Measurements from ENCODE around the gene CCR5AS.

Gene CCR5AS

GRCh38 chr3:46350262-46350565 is 56.7 kb downstream of the CCR5AS start:
- intact Hi-C loops (cut with micrococcal nuclease), result no loop called here
- peaks cover 74% of the 10 kb centered on the region for H3K4me1 ChIP-seq (ENCODE audit: insufficient read depth, low read length)
- H3K4me3 ChIP-seq (ENCODE audit: low read length in 2 of 2), result no peak overlapping the region
- peak overlapping the region; percentile 1 for H3K27ac ChIP-seq (ENCODE audit: low read depth, low read length)
- Mint-ChIP-seq H3K27me3 (no peaks in the 10 kb centered on the region), H3K36me3 (peaks cover 0 to 11% of the 10 kb centered on the region in 2 donors), H3K9me3 (peaks cover 0 to 15% (median under 1%) of the 10 kb centered on the region in 8 donors), H3K4me1 (peaks cover 52 to 84% (median 73%) of the 10 kb centered on the region in 4 donors), H3K27ac (peak overlapping the region; percentile 65 to 91 (median 88)), H3K4me3 (peak overlapping the region; percentile 53 to 82 (median 71))
- H3K9me3 ChIP-seq (ENCODE audit: control insufficient read depth in 1 of 2, low read length in 2 of 2), result no peaks in the 10 kb centered on the region
- CTCF ChIA-PET (ENCODE audit: partially characterized antibody), result interaction anchor here (1.3 to 9.4 kb wide), 4 partner anchors 10 to 70 kb away, joined by 3 to 91 read pairs (median 6); partner anchors contain the start of gene CCR5
- POLR2A ChIA-PET (ENCODE audit: partially characterized antibody), result interaction anchor here (0.8 to 9.7 kb wide), 8 partner anchors 9 to 74 kb away, joined by 3 to 109 read pairs (median 3); partner anchors contain the start of gene CCR5
- DNase-seq, result no peak
- no peaks in the 10 kb centered on the region for H3K27me3 ChIP-seq (ENCODE audit: insufficient read depth, low read length)
- no peaks in the 10 kb centered on the region for H3K36me3 ChIP-seq (ENCODE audit: insufficient read depth, low read length)

- CTCF ChIA-PET (ENCODE audit: partially characterized antibody), result interaction anchor here (0.8 to 9.4 kb wide), 6 partner anchors 10 to 73 kb away, joined by 3 to 91 read pairs (median 4); partner anchors contain the start of gene CCR5
- H3K27ac ChIP-seq (ENCODE audit: low read depth, low read length), result peak overlapping the region; percentile 10
- H3K36me3 ChIP-seq (ENCODE audit: insufficient read depth, low read length), result no peaks in the 10 kb centered on the region
- POLR2A ChIA-PET (ENCODE audit: partially characterized antibody), result interaction anchor here (0.8 to 9.7 kb wide), 7 partner anchors 10 to 73 kb away, joined by 3 to 109 read pairs (median 3); partner anchors contain the start of gene CCR5
- H3K9me3 ChIP-seq (ENCODE audit: control insufficient read depth in 1 of 2, low read length in 2 of 2), result no peaks in the 10 kb centered on the region
- Mint-ChIP-seq H3K4me3 (peak overlapping the region; percentile 53 to 82 (median 71)), H3K9me3 (peaks cover 0 to 15% (median under 1%) of the 10 kb centered on the region in 8 donors), H3K27me3 (no peaks in the 10 kb centered on the region), H3K27ac (peak overlapping the region; percentile 65 to 91 (median 88)), H3K4me1 (peaks cover 49 to 78% (median 69%) of the 10 kb centered on the region in 4 donors), H3K36me3 (peaks cover 0 to 7% of the 10 kb centered on the region in 2 donors)
- H3K27me3 ChIP-seq (ENCODE audit: insufficient read depth, low read length), result no peaks in the 10 kb centered on the region
- H3K4me3 ChIP-seq (ENCODE audit: low read length in 2 of 2), result no peak overlapping the region
- intact Hi-C loops (cut with micrococcal nuclease), result loop anchor here (1.0 to 2.0 kb wide), 2 partner anchors 10 to 19 kb away; no protein-coding TSS in a partner anchor
- DNase-seq, result peak; percentile 37 to 57 (median 54)
- H3K4me1 ChIP-seq (ENCODE audit: insufficient read depth, low read length), result peaks cover 70% of the 10 kb centered on the region
Observed at GRCh38 chr3:46349484-46350261, 57.2 kb downstream of the CCR5AS start.

GRCh38 chr3:46348823-46349482 is 57.9 kb downstream of the CCR5AS start:
- Mint-ChIP-seq H3K9me3 (peaks cover 0 to 15% (median under 1%) of the 10 kb centered on the region in 8 donors), H3K27me3 (no peaks in the 10 kb centered on the region), H3K4me1 (peaks cover 47 to 71% (median 64%) of the 10 kb centered on the region in 4 donors), H3K36me3 (peaks cover 0 to 3% of the 10 kb centered on the region in 2 donors), H3K27ac (peak overlapping the region; percentile 65 to 91 (median 88)), H3K4me3 (peak overlapping the region; percentile 53 to 82 (median 71))
- intact Hi-C loops (cut with micrococcal nuclease), result loop anchor here (1.0 to 2.0 kb wide), 2 partner anchors 10 to 20 kb away; no protein-coding TSS in a partner anchor
- POLR2A ChIA-PET (ENCODE audit: partially characterized antibody), result interaction anchor here (0.6 to 9.7 kb wide), 5 partner anchors 14 to 73 kb away, joined by 3 to 109 read pairs (median 4); partner anchors contain the start of gene CCR5
- no peaks in the 10 kb centered on the region for H3K36me3 ChIP-seq (ENCODE audit: insufficient read depth, low read length)
- DNase-seq, result no peak
- H3K9me3 ChIP-seq (ENCODE audit: control insufficient read depth in 1 of 2, low read length in 2 of 2), result no peaks in the 10 kb centered on the region
- peak overlapping the region; percentile 18 to 19 for H3K4me3 ChIP-seq (ENCODE audit: low read length in 2 of 2)
- peak overlapping the region; percentile 10 for H3K27ac ChIP-seq (ENCODE audit: low read depth, low read length)
- H3K4me1 ChIP-seq (ENCODE audit: insufficient read depth, low read length), result peaks cover 64% of the 10 kb centered on the region
- no peaks in the 10 kb centered on the region for H3K27me3 ChIP-seq (ENCODE audit: insufficient read depth, low read length)
- CTCF ChIA-PET (ENCODE audit: partially characterized antibody), result interaction anchor here (0.8 to 9.4 kb wide), 5 partner anchors 11 to 75 kb away, joined by 3 to 91 read pairs (median 5); partner anchors contain the start of gene CCR5

- no peak overlapping the region for H3K4me3 Mint-ChIP-seq
- DNase-seq, result no peak
Observed at GRCh38 chr3:46344476-46344875, 62.4 kb downstream of the CCR5AS start.

GRCh38 chr3:46338840-46339239 is 68.0 kb downstream of the CCR5AS start:
- Mint-ChIP-seq H3K4me1 (peaks cover 4 to 15% (median 7%) of the 10 kb centered on the region in 4 donors), H3K9me3 (peaks cover 2 to 34% (median 23%) of the 10 kb centered on the region in 8 donors), H3K4me3 (no peak overlapping the region), H3K36me3 (peaks cover 6 to 16% of the 10 kb centered on the region in 2 donors), H3K27ac (no peak overlapping the region), H3K27me3 (no peaks in the 10 kb centered on the region)
- CTCF ChIA-PET (ENCODE audit: partially characterized antibody), result interaction anchor here (1.2 to 4.5 kb wide), 2 partner anchors 31 to 150 kb away, joined by 3 to 17 read pairs; partner anchors contain the start of gene CCR5
- Histone ChIP-seq H3K27ac (ENCODE audit: low read depth, low read length) (no peak overlapping the region), H3K36me3 (ENCODE audit: insufficient read depth, low read length) (no peaks in the 10 kb centered on the region), H3K9me3 (ENCODE audit: control insufficient read depth in 1 of 2, low read length in 2 of 2) (peaks cover 7% of the 10 kb centered on the region in 2 donors), H3K4me1 (ENCODE audit: insufficient read depth, low read length) (peaks cover 9% of the 10 kb centered on the region), H3K4me3 (ENCODE audit: low read length in 2 of 2) (peak overlapping the region in 1 of 2 donors; percentile 22), H3K27me3 (ENCODE audit: insufficient read depth, low read length) (no peaks in the 10 kb centered on the region)
- POLR2A ChIA-PET (ENCODE audit: partially characterized antibody), result no interaction called here
- intact Hi-C loops (cut with micrococcal nuclease), result no loop called here
- DNase-seq, result no peak

More at GRCh38 chr3:46344476-46344875, 62.4 kb downstream of the CCR5AS start:
- Histone ChIP-seq H3K4me3 (ENCODE audit: low read length in 2 of 2) (no peak overlapping the region), H3K27me3 (ENCODE audit: insufficient read depth, low read length) (no peaks in the 10 kb centered on the region), H3K4me1 (ENCODE audit: insufficient read depth, low read length) (peaks cover 19% of the 10 kb centered on the region), H3K36me3 (ENCODE audit: insufficient read depth, low read length) (no peaks in the 10 kb centered on the region), H3K9me3 (ENCODE audit: control insufficient read depth in 1 of 2, low read length in 2 of 2) (no peaks in the 10 kb centered on the region), H3K27ac (ENCODE audit: low read depth, low read length) (no peak overlapping the region)
- Mint-ChIP-seq H3K27ac (no peak overlapping the region), H3K4me1 (peaks cover 13 to 27% (median 24%) of the 10 kb centered on the region in 4 donors), H3K27me3 (no peaks in the 10 kb centered on the region), H3K36me3 (peaks cover 0 to 6% of the 10 kb centered on the region in 2 donors), H3K9me3 (peaks cover 0 to 22% (median 7%) of the 10 kb centered on the region in 8 donors)
- ChIA-PET POLR2A (ENCODE audit: partially characterized antibody) (no interaction called here), CTCF (ENCODE audit: partially characterized antibody) (no interaction called here)
- intact Hi-C loops (cut with micrococcal nuclease), result no loop called here

- intact Hi-C loops (cut with micrococcal nuclease), result no loop called here
- POLR2A ChIA-PET (ENCODE audit: partially characterized antibody), result no interaction called here
- peaks cover 6 to 16% of the 10 kb centered on the region in 2 donors for H3K36me3 Mint-ChIP-seq
Observed at GRCh38 chr3:46337911-46338310, 69.0 kb downstream of the CCR5AS start.

More at GRCh38 chr3:46337911-46338310, 69.0 kb downstream of the CCR5AS start:
- Mint-ChIP-seq H3K27ac (no peak overlapping the region), H3K9me3 (peaks cover 2 to 34% (median 23%) of the 10 kb centered on the region in 8 donors), H3K4me3 (no peak overlapping the region), H3K27me3 (no peaks in the 10 kb centered on the region), H3K4me1 (peaks cover 6 to 19% (median 11%) of the 10 kb centered on the region in 4 donors)
- Histone ChIP-seq H3K27ac (ENCODE audit: low read depth, low read length) (no peak overlapping the region), H3K4me1 (ENCODE audit: insufficient read depth, low read length) (peaks cover 9% of the 10 kb centered on the region), H3K27me3 (ENCODE audit: insufficient read depth, low read length) (no peaks in the 10 kb centered on the region), H3K36me3 (ENCODE audit: insufficient read depth, low read length) (no peaks in the 10 kb centered on the region), H3K4me3 (ENCODE audit: low read length in 2 of 2) (no peak overlapping the region), H3K9me3 (ENCODE audit: control insufficient read depth in 1 of 2, low read length in 2 of 2) (peaks cover 7% of the 10 kb centered on the region in 2 donors)
- DNase-seq, result no peak
- CTCF ChIA-PET (ENCODE audit: partially characterized antibody), result interaction anchor here (1.2 to 4.5 kb wide), 2 partner anchors 32 to 151 kb away, joined by 3 to 17 read pairs; partner anchors contain the start of gene CCR5
